Measurements from ENCODE around the gene ALDH1A3.

ALDH1A3 gene

GRCh38 chr15:100859970-100860828, 19.4 kb upstream of the ALDH1A3 start:
- H2AFZ ChIP-seq (ENCODE audit: low read length, unreplicated experiment), result no peak overlapping the region
- H3K36me3 ChIP-seq (ENCODE audit: insufficient read depth, low read length), result no peaks in the 10 kb centered on the region

GRCh38 chr15:100860829-100861510, 18.7 kb upstream of the ALDH1A3 start:
- H3K4me3 ChIP-seq (ENCODE audit: low read depth, low read length), result no peak overlapping the region
- no peak overlapping the region for H2AFZ ChIP-seq (ENCODE audit: low read length, unreplicated experiment)
- no peak overlapping the region for H3K27ac ChIP-seq (ENCODE audit: low read depth, low read length)
- no peaks in the 10 kb centered on the region for H3K36me3 ChIP-seq (ENCODE audit: insufficient read depth, low read length)
- no peaks in the 10 kb centered on the region for H3K79me2 ChIP-seq (ENCODE audit: control insufficient read depth, insufficient read depth, low read length, unreplicated experiment)
- H3K27me3 ChIP-seq (ENCODE audit: insufficient read depth, low read length), result no peaks in the 10 kb centered on the region
- H3K4me1 ChIP-seq (ENCODE audit: control insufficient read depth, insufficient read depth, low read length, unreplicated experiment), result no peaks in the 10 kb centered on the region

More at GRCh38 chr15:100859970-100860828, 19.4 kb upstream of the ALDH1A3 start:
- Histone ChIP-seq H3K27me3 (ENCODE audit: insufficient read depth, low read length) (no peaks in the 10 kb centered on the region), H3K4me1 (ENCODE audit: control insufficient read depth, insufficient read depth, low read length, unreplicated experiment) (no peaks in the 10 kb centered on the region), H3K79me2 (ENCODE audit: control insufficient read depth, insufficient read depth, low read length, unreplicated experiment) (no peaks in the 10 kb centered on the region), H3K27ac (ENCODE audit: low read depth, low read length) (no peak overlapping the region), H3K4me3 (ENCODE audit: low read depth, low read length) (no peak overlapping the region)

GRCh38 chr15:100861511-100861991, 18.1 kb upstream of the ALDH1A3 start:
- no peaks in the 10 kb centered on the region for H3K79me2 ChIP-seq (ENCODE audit: control insufficient read depth, insufficient read depth, low read length, unreplicated experiment)
- H2AFZ ChIP-seq (ENCODE audit: low read length, unreplicated experiment), result no peak overlapping the region
- no peaks in the 10 kb centered on the region for H3K27me3 ChIP-seq (ENCODE audit: insufficient read depth, low read length)
- H3K36me3 ChIP-seq (ENCODE audit: insufficient read depth, low read length), result no peaks in the 10 kb centered on the region
- H3K4me1 ChIP-seq (ENCODE audit: control insufficient read depth, insufficient read depth, low read length, unreplicated experiment), result no peaks in the 10 kb centered on the region
- no peak overlapping the region for H3K27ac ChIP-seq (ENCODE audit: low read depth, low read length)
- no peak overlapping the region for H3K4me3 ChIP-seq (ENCODE audit: low read depth, low read length)

- Histone ChIP-seq H2AFZ (ENCODE audit: low read length, unreplicated experiment) (no peak overlapping the region), H3K4me3 (ENCODE audit: low read depth, low read length) (no peak overlapping the region), H3K27me3 (ENCODE audit: insufficient read depth, low read length) (no peaks in the 10 kb centered on the region), H3K27ac (ENCODE audit: low read depth, low read length) (no peak overlapping the region), H3K4me1 (ENCODE audit: control insufficient read depth, insufficient read depth, low read length, unreplicated experiment) (no peaks in the 10 kb centered on the region), H3K79me2 (ENCODE audit: control insufficient read depth, insufficient read depth, low read length, unreplicated experiment) (no peaks in the 10 kb centered on the region), H3K36me3 (ENCODE audit: insufficient read depth, low read length) (no peaks in the 10 kb centered on the region)
These were observed 17.5 kb upstream of the ALDH1A3 start for GRCh38 chr15:100862162-100862561.

- Histone ChIP-seq H3K36me3 (ENCODE audit: insufficient read depth, low read length) (no peaks in the 10 kb centered on the region), H3K79me2 (ENCODE audit: control insufficient read depth, insufficient read depth, low read length, unreplicated experiment) (no peaks in the 10 kb centered on the region), H3K27ac (ENCODE audit: low read depth, low read length) (no peak overlapping the region), H3K4me1 (ENCODE audit: control insufficient read depth, insufficient read depth, low read length, unreplicated experiment) (no peaks in the 10 kb centered on the region), H3K27me3 (ENCODE audit: insufficient read depth, low read length) (no peaks in the 10 kb centered on the region), H2AFZ (ENCODE audit: low read length, unreplicated experiment) (no peak overlapping the region), H3K4me3 (ENCODE audit: low read depth, low read length) (no peak overlapping the region)
These were observed 16.4 kb upstream of the ALDH1A3 start for GRCh38 chr15:100863075-100863795.

GRCh38 chr15:100863796-100864267, 15.8 kb upstream of the ALDH1A3 start:
- Histone ChIP-seq H3K27ac (ENCODE audit: low read depth, low read length) (no peak overlapping the region), H3K4me1 (ENCODE audit: control insufficient read depth, insufficient read depth, low read length, unreplicated experiment) (no peaks in the 10 kb centered on the region), H3K27me3 (ENCODE audit: insufficient read depth, low read length) (no peaks in the 10 kb centered on the region), H2AFZ (ENCODE audit: low read length, unreplicated experiment) (no peak overlapping the region), H3K4me3 (ENCODE audit: low read depth, low read length) (no peak overlapping the region), H3K79me2 (ENCODE audit: control insufficient read depth, insufficient read depth, low read length, unreplicated experiment) (no peaks in the 10 kb centered on the region), H3K36me3 (ENCODE audit: insufficient read depth, low read length) (no peaks in the 10 kb centered on the region)

GRCh38 chr15:100866386-100867330, 13.0 kb upstream of the ALDH1A3 start:
- H3K27ac ChIP-seq (ENCODE audit: low read depth, low read length), result no peak overlapping the region
- H3K79me2 ChIP-seq (ENCODE audit: control insufficient read depth, insufficient read depth, low read length, unreplicated experiment), result no peaks in the 10 kb centered on the region
- H3K36me3 ChIP-seq (ENCODE audit: insufficient read depth, low read length), result no peaks in the 10 kb centered on the region
- no peak overlapping the region for H2AFZ ChIP-seq (ENCODE audit: low read length, unreplicated experiment)
- no peaks in the 10 kb centered on the region for H3K27me3 ChIP-seq (ENCODE audit: insufficient read depth, low read length)
- no peaks in the 10 kb centered on the region for H3K4me1 ChIP-seq (ENCODE audit: control insufficient read depth, insufficient read depth, low read length, unreplicated experiment)
- no peak overlapping the region for H3K4me3 ChIP-seq (ENCODE audit: low read depth, low read length)

- no peaks in the 10 kb centered on the region for H3K4me1 ChIP-seq (ENCODE audit: control insufficient read depth, insufficient read depth, low read length, unreplicated experiment)
- H3K27ac ChIP-seq (ENCODE audit: low read depth, low read length), result no peak overlapping the region
- no peaks in the 10 kb centered on the region for H3K36me3 ChIP-seq (ENCODE audit: insufficient read depth, low read length)
- no peak overlapping the region for H3K4me3 ChIP-seq (ENCODE audit: low read depth, low read length)
- no peaks in the 10 kb centered on the region for H3K27me3 ChIP-seq (ENCODE audit: insufficient read depth, low read length)
- H2AFZ ChIP-seq (ENCODE audit: low read length, unreplicated experiment), result no peak overlapping the region
- H3K79me2 ChIP-seq (ENCODE audit: control insufficient read depth, insufficient read depth, low read length, unreplicated experiment), result no peaks in the 10 kb centered on the region
These were observed 12.2 kb upstream of the ALDH1A3 start for GRCh38 chr15:100867433-100867832.

GRCh38 chr15:100869151-100869999, 10.3 kb upstream of the ALDH1A3 start:
- no peaks in the 10 kb centered on the region for H3K4me1 ChIP-seq (ENCODE audit: control insufficient read depth, insufficient read depth, low read length, unreplicated experiment)
- no peak overlapping the region for H3K27ac ChIP-seq (ENCODE audit: low read depth, low read length)
- no peak overlapping the region for H3K4me3 ChIP-seq (ENCODE audit: low read depth, low read length)
- no peak overlapping the region for H2AFZ ChIP-seq (ENCODE audit: low read length, unreplicated experiment)
- H3K36me3 ChIP-seq (ENCODE audit: insufficient read depth, low read length), result no peaks in the 10 kb centered on the region
- H3K79me2 ChIP-seq (ENCODE audit: control insufficient read depth, insufficient read depth, low read length, unreplicated experiment), result no peaks in the 10 kb centered on the region
- H3K27me3 ChIP-seq (ENCODE audit: insufficient read depth, low read length), result no peaks in the 10 kb centered on the region
